HepG2 (cell line): ENCODE measurements around the gene SLC45A1. TPM values are rescaled to one million over a fixed set of nuclear protein-coding genes. Genes with fewer than 3 reads are reported as not detected.
A peak's percentile ranks its signal among the peaks of the same experiment; 100 is the strongest.

Experiments
- ATAC-seq: fragments of 200-7000 bp; cut with Tn5 transposase; 3 replicates; pipeline ENCODE4 v1.9.1; 2020; ENCODE audit warnings: mild to moderate bottlenecking, moderate library complexity
- BruUV-seq: library from RNA; stranded (reverse); fragments of 400-500 nt; replicated peaks from 2 replicates; lab custom pipeline; 2021; lab: Mats Ljungman, UMichigan
- CTCF ChIA-PET: fragments of 300-600 bp; formaldehyde crosslinking; extraction: SDS; loops from one replicate; lab custom pipeline; 2021; ENCODE audit warnings: low total read pairs, inconsistent platforms, low intra/inter-chr PET ratio; lab: Yijun Ruan, JAX
- POLR2A ChIA-PET: fragments of 350-600 bp; sonication (Branson Sonifier 250); formaldehyde crosslinking; loops from one replicate; lab custom pipeline; 2020; ENCODE audit warnings: antibody characterized with exemption, inconsistent platforms; lab: Yijun Ruan, JAX
- DNase-seq: peaks from one replicate; pipeline ENCODE4 v3.0.0-alpha.2; 2015; ENCODE audit warnings: low spot score
- FAIRE-seq: peaks from 3 replicates; lab custom pipeline; 2011; peaks lifted over from hg19 to GRCh38; lab: Jason Lieb, UNC
- H2AFZ ChIP-seq: one replicate; pipeline ENCODE4 v1.6.1; 2011; ENCODE audit warnings: low read length, inconsistent platforms
- H3K27ac ChIP-seq: fragments of 300-600 bp; 3 replicates; pipeline ENCODE4 v1.8.0; 2011; ENCODE audit warnings: mixed run types, mild to moderate bottlenecking, mixed read lengths, low read length, inconsistent platforms; ENCODE audit not compliant: insufficient read depth; ENCODE audit errors: extremely low read length
- H3K27me3 ChIP-seq, 2 experiments: fragments of 200-600 bp in 1 of 2; 2 replicates in 1 of 2; 3 replicates in 1 of 2; pipeline versions ENCODE4 v1.6.0 to v1.8.0; 2011; ENCODE audit warnings: low read length in 2 of 2, mild to moderate bottlenecking in 2 of 2, moderate library complexity in 2 of 2, inconsistent platforms in 1 of 2; ENCODE audit not compliant: insufficient read depth in 2 of 2, control insufficient read depth in 1 of 2
- H3K36me3 ChIP-seq, 2 experiments: fragments of 200-600 bp in 1 of 2; replicated peaks in 1 of 2; 2 replicates in 1 of 2; 3 replicates in 1 of 2; pipeline versions ENCODE4 v1.5.1 to v1.8.0; 2011; ENCODE audit warnings: low read length in 2 of 2, inconsistent platforms in 1 of 2; ENCODE audit not compliant: insufficient read depth in 2 of 2, control insufficient read depth in 1 of 2
- H3K4me1 ChIP-seq: 2 replicates; pipeline ENCODE4 v1.5.1; 2012; ENCODE audit warnings: low read length, inconsistent platforms; ENCODE audit not compliant: insufficient read depth
- H3K4me2 ChIP-seq: 2 replicates; pipeline ENCODE4 v1.6.0; 2011; ENCODE audit warnings: low read depth, low read length, inconsistent platforms
- H3K4me3 ChIP-seq, 3 experiments: fragments of 200-600 bp in 1 of 3; sonication (generic), shearing (Covaris generic) in 1 of 3; replicated peaks in 1 of 3; 2 replicates each; pipeline ENCODE4 v1.5.1; 2011 to 2016; ENCODE audit warnings: low read length in 3 of 3, inconsistent platforms in 2 of 3, low read depth in 2 of 3, mild to moderate bottlenecking in 2 of 3, control low read depth in 1 of 3, mixed read lengths in 1 of 3; ENCODE audit not compliant: insufficient read depth in 1 of 3
- H3K79me2 ChIP-seq: one replicate; pipeline ENCODE4 v1.6.1; 2011; ENCODE audit warnings: low read length, inconsistent platforms; ENCODE audit not compliant: insufficient read depth
- H3K9ac ChIP-seq: 2 replicates; pipeline ENCODE4 v1.6.0; 2011; ENCODE audit warnings: mild to moderate bottlenecking, low read depth, low read length, inconsistent platforms; ENCODE audit not compliant: insufficient read depth
- H3K9me3 ChIP-seq: 2 replicates; pipeline ENCODE4 v1.5.1; 2012; ENCODE audit warnings: mild to moderate bottlenecking, low read length
- H4K20me1 ChIP-seq: 2 replicates; pipeline ENCODE4 v1.6.0; 2011; ENCODE audit warnings: inconsistent platforms, mild to moderate bottlenecking, low read length, moderate library complexity; ENCODE audit not compliant: insufficient read depth
- EP300 ChIP-seq, 3 experiments: sonication (generic) in 1 of 3; formaldehyde crosslinking in 1 of 3; IDR thresholded peaks; 2 replicates each; pipeline versions ENCODE4 v1.5.1 to v1.6.1; 2011 to 2020; ENCODE audit warnings: low read depth in 2 of 3, low read length in 2 of 3, borderline replicate concordance in 1 of 3, improper control_type of control experiment in 1 of 3, mild to moderate bottlenecking in 1 of 3, missing genetic modification reagents in 1 of 3, moderate library complexity in 1 of 3
- FOXO4 ChIP-seq: sonication (generic); formaldehyde crosslinking; conservative IDR thresholded peaks from 2 replicates; pipeline ENCODE4 v1.8.1; 2023; ENCODE audit warnings: missing genetic modification reagents
- HOXA5 ChIP-seq: sonication (generic); formaldehyde crosslinking; IDR thresholded peaks from 2 replicates; pipeline ENCODE4 v1.4.0; 2020; ENCODE audit warnings: missing genetic modification reagents
- KLF15 ChIP-seq: sonication (generic); formaldehyde crosslinking; IDR thresholded peaks from 2 replicates; pipeline ENCODE4 v1.8.1; 2023; ENCODE audit warnings: borderline replicate concordance, mild to moderate bottlenecking, inconsistent platforms, missing genetic modification reagents, mixed read lengths
- NRL ChIP-seq: sonication (generic); formaldehyde crosslinking; IDR thresholded peaks from 2 replicates; pipeline ENCODE4 v1.5.0; 2020; ENCODE audit warnings: missing genetic modification reagents, mild to moderate bottlenecking, moderate library complexity, borderline replicate concordance
- POLR2AphosphoS2 ChIP-seq: IDR thresholded peaks from 2 replicates; pipeline ENCODE4 v1.6.1; 2011; ENCODE audit warnings: low read depth, low read length, improper control_type of control experiment
- SOX13 ChIP-seq, 3 experiments: fragments of 450-650 bp in 1 of 3; sonication (generic) in 1 of 3; formaldehyde crosslinking in 1 of 3; IDR thresholded peaks in 2 of 3; conservative IDR thresholded peaks in 1 of 3; 2 replicates each; pipeline versions ENCODE4 v1.5.0 to v1.6.1; 2016 to 2020; ENCODE audit warnings: antibody characterized with exemption in 1 of 3, mild to moderate bottlenecking in 1 of 3, missing compliant biosample characterization in 1 of 3, missing genetic modification reagents in 1 of 3, moderate library complexity in 1 of 3
- ZBTB21 ChIP-seq: sonication (generic); formaldehyde crosslinking; IDR thresholded peaks from 2 replicates; pipeline ENCODE4 v1.4.0; 2020; ENCODE audit warnings: missing genetic modification reagents
- ZBTB33 ChIP-seq: sonication (generic); formaldehyde crosslinking; IDR thresholded peaks from 2 replicates; pipeline ENCODE4 v1.4.0; 2020; ENCODE audit warnings: missing genetic modification reagents
- ZC3H13 ChIP-seq: sonication (generic); formaldehyde crosslinking; IDR thresholded peaks from 2 replicates; pipeline ENCODE4 v1.8.1; 2023; ENCODE audit warnings: mild to moderate bottlenecking, missing genetic modification reagents, moderate library complexity
- ZKSCAN5 ChIP-seq: sonication (generic); formaldehyde crosslinking; IDR thresholded peaks from 2 replicates; pipeline ENCODE4 v1.5.1; 2020; ENCODE audit warnings: mild to moderate bottlenecking, missing genetic modification reagents
- ZMYM2 ChIP-seq: sonication (generic); formaldehyde crosslinking; IDR thresholded peaks from 2 replicates; pipeline ENCODE4 v1.8.0; 2022; ENCODE audit warnings: mild to moderate bottlenecking, missing genetic modification reagents
- ZNF614 ChIP-seq: IDR thresholded peaks from 2 replicates; pipeline ENCODE4 v1.6.1; 2018; ENCODE audit warnings: missing biosample characterization, missing genetic modification reagents, inconsistent platforms, borderline replicate concordance
- ZNF7 ChIP-seq: IDR thresholded peaks from 2 replicates; pipeline ENCODE4 v1.6.1; 2016; ENCODE audit warnings: missing biosample characterization, missing genetic modification reagents
- ZNF768 ChIP-seq: sonication (generic); formaldehyde crosslinking; IDR thresholded peaks from 2 replicates; pipeline ENCODE4 v1.4.0; 2020; ENCODE audit warnings: missing genetic modification reagents
- ZNF776 ChIP-seq: sonication (generic); formaldehyde crosslinking; IDR thresholded peaks from 2 replicates; pipeline ENCODE4 v1.4.0; 2020; ENCODE audit warnings: mild to moderate bottlenecking, missing genetic modification reagents
- WGBS: methylation state at CpG from one replicate; pipeline ENCODE4 v1.1.6; 2017; ENCODE audit warnings: low lambda C conversion rate; 5-methylcytosine and 5-hydroxymethylcytosine counted together
- in situ Hi-C: cut with HindIII; loops from 2 replicates; pipeline ENCODE4 v1.10.0; 2017; ENCODE audit warnings: low pct_unique_long_range_greater_than_20kb; ENCODE audit not compliant: extremely low pct_ligation_motif_present
- intact Hi-C: fragments of 100-400 bp; cut with micrococcal nuclease; formaldehyde crosslinking; loops from one replicate; pipeline ENCODE4 v1.10.0; 2022; ENCODE audit not compliant: unreplicated experiment
- polyA plus RNA-seq, 8 experiments: library from polyadenylated mRNA; depleted of rRNA in 3 of 8; stranded (reverse) in 7 of 8; unstranded in 1 of 8; fragments of >200 nt; fragmentation: Illumina TruSeq in 4 of 8; extraction: Trizol in 4 of 8; gene quantifications; 2 replicates each; pipeline versions ENCODE4 v1.2.1 to v1.2.3, GENCODE V29; 2011 to 2016; ENCODE audit warnings: low read depth in 4 of 8, missing spikeins in 1 of 8, mixed read lengths in 1 of 8; ENCODE audit not compliant: insufficient read depth in 1 of 8
- total RNA-seq, 5 experiments: library from RNA; depleted of rRNA; stranded (reverse); fragments of >200 nt; fragmentation: Illumina TruSeq; extraction: Trizol; gene quantifications; 2 replicates each; pipeline ENCODE4 v1.2.3, GENCODE V29; 2016; ENCODE audit warnings: low read depth in 1 of 5

Gene SLC45A1
- total and polyA plus RNA-seq, 2 of the 13 experiments (the other 11 are each of a cell fraction or from before 2014, with no cell fraction given) = not detected

DNA sequence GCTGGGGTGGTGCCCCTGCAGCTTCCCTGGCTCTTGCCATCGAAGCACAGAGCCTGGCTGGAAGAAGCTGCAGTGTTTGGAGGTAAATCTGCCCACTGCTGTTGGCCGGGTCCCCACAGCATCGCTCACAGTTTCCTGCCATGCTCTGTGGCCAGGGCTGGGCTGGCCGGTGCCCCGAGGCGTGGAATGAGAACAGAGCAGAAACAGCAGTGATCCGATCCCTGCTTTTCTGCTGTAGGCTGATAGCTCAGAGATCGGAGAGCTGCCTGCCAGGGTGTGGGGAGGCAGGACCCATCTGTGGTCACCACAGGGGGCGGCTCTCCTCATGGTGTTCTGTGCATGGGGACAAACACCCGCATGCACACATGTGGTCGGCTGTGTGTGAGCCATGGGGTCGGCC, 11.5 kb downstream of the SLC45A1 start (continued):
- TF ChIP-seq ZBTB33 (CRISPR knock-in tag) = no peak
- TF ChIP-seq ZNF7 = no peak
- no peak for TF ChIP-seq FOXO4 (CRISPR knock-in tag)
- no peak for TF ChIP-seq KLF15 (CRISPR knock-in tag)
- TF ChIP-seq ZNF614 (CRISPR knock-in tag) = no peak
- TF ChIP-seq POLR2AphosphoS2 = no peak
- TF ChIP-seq ZNF776 (CRISPR knock-in tag) = 0 out of 2 replicates have a peak, but pooled peaks have one; percentile 28
- TF ChIP-seq ZMYM2 (CRISPR knock-in tag) = no peak
- no peak for TF ChIP-seq ZBTB21 (CRISPR knock-in tag)
- no peak for TF ChIP-seq SOX13 (IDR thresholded peaks at IDR 0.05)
- no peak for TF ChIP-seq SOX13 (CRISPR knock-in tag; conservative IDR thresholded peaks at IDR 0.05 in 1 of 2, IDR thresholded peaks at IDR 0.05 in 1 of 2)

- H4K20me1 ChIP-seq = no peaks in the 10 kb centered on the region
- H3K27ac ChIP-seq = no peak overlapping the region
- no TSS peak for BruUV-seq
- no peaks in the 10 kb centered on the region for H3K9me3 ChIP-seq
- DNase-seq = no peak
- 0 out of 2 replicates have a peak, but pooled peaks cover 9% of the 10 kb centered on the region for H3K4me1 ChIP-seq
- no peak overlapping the region for H2AFZ ChIP-seq
- peak; percentile 35; the same call in 2 of the 3 replicates for ATAC-seq
- in situ Hi-C loops (no loop called here), intact Hi-C loops (no loop called here)
- no peak overlapping the region for H3K9ac ChIP-seq
- CTCF ChIA-PET = no interaction called here
- 70% methylated on average over 12 of the region's 14 CpGs for WGBS
- no peak overlapping the region; a peak in 1 of 6 replicates for H3K4me3 ChIP-seq
- POLR2A ChIA-PET = no interaction called here
- H3K79me2 ChIP-seq = no peaks in the 10 kb centered on the region
- no peaks in the 10 kb centered on the region for H3K36me3 ChIP-seq
- no peak for FAIRE-seq
- H3K4me2 ChIP-seq = no peak overlapping the region
- H3K27me3 ChIP-seq = peaks cover 3 to 65% of the 10 kb centered on the region in 2 experiments; a peak in 4 of 5 replicates
- TF ChIP-seq ZC3H13 (no peak), HOXA5 (CRISPR knock-in tag) (no peak), ZNF768 (no peak), NRL (no peak), EP300 (IDR thresholded peaks at IDR 0.05; ENCODE audit: low read depth in 2 of 2, low read length in 2 of 2) (no peak), EP300 (CRISPR knock-in tag; IDR thresholded peaks at IDR 0.05; ENCODE audit: borderline replicate concordance) (no peak), ZKSCAN5 (no peak)
These were observed 11.9 kb downstream of the SLC45A1 start for GRCh38 chr1:8329858-8330257.
